OCI-LY1 (cell line): ENCODE data around the gene RNASE4.

Source experiments
- H2AFZ ChIP-seq: fragments of 200-600 bp; sonication (generic), shearing (Covaris generic); 2 replicates; pipeline ENCODE4 v1.6.0; 2014; ENCODE audit warnings: antibody characterized with exemption, mild to moderate bottlenecking, low read length
- H3F3A ChIP-seq: fragments of 200-600 bp; sonication (generic), shearing (Covaris generic); 2 replicates; pipeline ENCODE4 v1.6.0; 2014; ENCODE audit warnings: mild to moderate bottlenecking, antibody characterized with exemption, low read length, moderate library complexity; ENCODE audit not compliant: insufficient read depth
- H3K27ac ChIP-seq: fragments of 200-600 bp; sonication (generic); 2 replicates; pipeline ENCODE4 v1.5.1; 2014; ENCODE audit warnings: low read length, mixed run types, mild to moderate bottlenecking, low read depth; ENCODE audit not compliant: poor library complexity, severe bottlenecking
- H3K27me3 ChIP-seq: fragments of 200-600 bp; sonication (generic); 2 replicates; pipeline ENCODE4 v1.6.0; 2014; ENCODE audit warnings: antibody characterized with exemption, mild to moderate bottlenecking, low read length, moderate library complexity; ENCODE audit not compliant: insufficient read depth
- H3K36me3 ChIP-seq: fragments of 200-600 bp; sonication (generic); 2 replicates; pipeline ENCODE4 v1.6.1; 2014; ENCODE audit warnings: mild to moderate bottlenecking, antibody characterized with exemption, low read length, moderate library complexity, mixed read lengths; ENCODE audit not compliant: insufficient read depth
- H3K4me1 ChIP-seq: fragments of 200-600 bp; sonication (generic); 2 replicates; pipeline ENCODE4 v1.5.1; 2014; ENCODE audit warnings: mild to moderate bottlenecking, low read length, moderate library complexity; ENCODE audit not compliant: insufficient read depth, severe bottlenecking
- H3K4me2 ChIP-seq: fragments of 200-600 bp; sonication (generic), shearing (Covaris generic); 2 replicates; pipeline ENCODE4 v1.6.1; 2014; ENCODE audit warnings: low read length
- H3K4me3 ChIP-seq: fragments of 200-600 bp; sonication (generic); 2 replicates; pipeline ENCODE4 v1.5.1; 2014; ENCODE audit warnings: low read length, low read depth, mild to moderate bottlenecking, mixed read lengths; ENCODE audit not compliant: poor library complexity, severe bottlenecking
- H3K79me2 ChIP-seq: fragments of 200-600 bp; shearing (Covaris generic); 2 replicates; pipeline ENCODE4 v1.6.1; 2016; ENCODE audit warnings: mixed run types, low read length, mixed read lengths; ENCODE audit not compliant: insufficient read depth
- H3K9ac ChIP-seq: fragments of 200-600 bp; sonication (generic), shearing (Covaris generic); 2 replicates; pipeline ENCODE4 v1.6.1; 2014; ENCODE audit warnings: mild to moderate bottlenecking, low read length, mixed read lengths
- H3K9me2 ChIP-seq: fragments of 200-600 bp; sonication (generic), shearing (Covaris generic); 2 replicates; pipeline ENCODE4 v1.6.1; 2014; ENCODE audit warnings: low read depth, mild to moderate bottlenecking, low read length, mixed read lengths
- H3K9me3 ChIP-seq: fragments of 200-600 bp; shearing (Covaris generic); 2 replicates; pipeline ENCODE4 v1.6.1; 2014; ENCODE audit warnings: low read length, mixed read lengths
- H4K20me1 ChIP-seq: fragments of 200-600 bp; sonication (generic), shearing (Covaris generic); 2 replicates; pipeline ENCODE4 v1.6.0; 2016; ENCODE audit warnings: mild to moderate bottlenecking, low read length; ENCODE audit not compliant: insufficient read depth
- EZH2 ChIP-seq: fragments of 200-600 bp; sonication (generic), shearing (Covaris generic); IDR thresholded peaks from 2 replicates; pipeline ENCODE4 v1.8.0; 2017; ENCODE audit warnings: borderline replicate concordance, mixed run types, mild to moderate bottlenecking, antibody characterized with exemption, low read length, moderate library complexity, mixed read lengths
- TF ChIP-seq, protein P1 (sequence below): fragments of 200-600 bp; sonication (generic), shearing (Covaris generic); IDR thresholded peaks from 2 replicates; pipeline ENCODE4 v1.5.1; 2017; ENCODE audit warnings: mild to moderate bottlenecking, antibody characterized with exemption, low read length, moderate library complexity, mixed read lengths

RNASE4 gene

GRCh38 chr14:20711261-20711660, 26.9 kb downstream of the RNASE4 start:
- no peaks in the 10 kb centered on the region for H3K79me2 ChIP-seq

GRCh38 chr14:20711685-20712084, 27.3 kb downstream of the RNASE4 start:
- H3K9ac ChIP-seq: no peak overlapping the region
- no peaks in the 10 kb centered on the region for H3K27me3 ChIP-seq
- no peaks in the 10 kb centered on the region for H4K20me1 ChIP-seq
- H3F3A ChIP-seq: no peaks in the 10 kb centered on the region
- H3K36me3 ChIP-seq: no peaks in the 10 kb centered on the region
- no peak overlapping the region for H3K4me3 ChIP-seq
- H2AFZ ChIP-seq: no peak overlapping the region
- no peaks in the 10 kb centered on the region for H3K4me1 ChIP-seq
- no peak overlapping the region for H3K4me2 ChIP-seq
- no peaks in the 10 kb centered on the region for H3K79me2 ChIP-seq
- no peak overlapping the region for H3K27ac ChIP-seq
- H3K9me3 ChIP-seq: no peaks in the 10 kb centered on the region
- H3K9me2 ChIP-seq: no peaks in the 10 kb centered on the region
- TF ChIP-seq EZH2: no peak
- TF ChIP-seq, protein P1, sequence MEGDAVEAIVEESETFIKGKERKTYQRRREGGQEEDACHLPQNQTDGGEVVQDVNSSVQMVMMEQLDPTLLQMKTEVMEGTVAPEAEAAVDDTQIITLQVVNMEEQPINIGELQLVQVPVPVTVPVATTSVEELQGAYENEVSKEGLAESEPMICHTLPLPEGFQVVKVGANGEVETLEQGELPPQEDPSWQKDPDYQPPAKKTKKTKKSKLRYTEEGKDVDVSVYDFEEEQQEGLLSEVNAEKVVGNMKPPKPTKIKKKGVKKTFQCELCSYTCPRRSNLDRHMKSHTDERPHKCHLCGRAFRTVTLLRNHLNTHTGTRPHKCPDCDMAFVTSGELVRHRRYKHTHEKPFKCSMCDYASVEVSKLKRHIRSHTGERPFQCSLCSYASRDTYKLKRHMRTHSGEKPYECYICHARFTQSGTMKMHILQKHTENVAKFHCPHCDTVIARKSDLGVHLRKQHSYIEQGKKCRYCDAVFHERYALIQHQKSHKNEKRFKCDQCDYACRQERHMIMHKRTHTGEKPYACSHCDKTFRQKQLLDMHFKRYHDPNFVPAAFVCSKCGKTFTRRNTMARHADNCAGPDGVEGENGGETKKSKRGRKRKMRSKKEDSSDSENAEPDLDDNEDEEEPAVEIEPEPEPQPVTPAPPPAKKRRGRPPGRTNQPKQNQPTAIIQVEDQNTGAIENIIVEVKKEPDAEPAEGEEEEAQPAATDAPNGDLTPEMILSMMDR: no peak

More at GRCh38 chr14:20711261-20711660, 26.9 kb downstream of the RNASE4 start:
- Histone ChIP-seq H4K20me1 (no peaks in the 10 kb centered on the region), H3K4me2 (no peak overlapping the region), H3K27ac (no peak overlapping the region), H3K9me2 (no peaks in the 10 kb centered on the region), H3F3A (no peaks in the 10 kb centered on the region), H3K36me3 (no peaks in the 10 kb centered on the region), H3K9ac (no peak overlapping the region), H3K27me3 (no peaks in the 10 kb centered on the region), H3K9me3 (no peaks in the 10 kb centered on the region), H3K4me1 (no peaks in the 10 kb centered on the region), H3K4me3 (no peak overlapping the region), H2AFZ (no peak overlapping the region)
- no peak for TF ChIP-seq EZH2
- TF ChIP-seq, protein P1: no peak

DNA sequence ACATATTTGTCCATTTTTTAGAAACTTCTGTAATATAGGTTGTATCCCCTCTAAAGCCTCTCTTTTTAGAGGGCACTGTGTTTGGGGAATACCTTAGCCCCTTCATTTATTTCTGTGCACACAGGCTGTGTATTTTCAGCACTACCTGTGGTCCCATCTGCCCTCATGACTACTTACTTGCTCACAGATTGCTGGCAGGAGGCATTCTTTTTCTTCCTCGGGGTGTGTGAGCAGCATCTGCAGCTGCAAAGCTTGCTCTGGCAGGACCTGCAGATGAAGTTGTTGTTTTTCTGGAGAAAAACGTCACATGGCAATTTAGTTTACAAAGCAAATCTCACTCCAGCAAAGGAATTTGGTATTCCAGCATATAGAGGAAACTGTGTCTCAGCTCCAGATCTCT, 28.5 kb downstream of the RNASE4 start:
- Histone ChIP-seq H3K27ac (no peak overlapping the region), H3K4me3 (no peak overlapping the region), H3K4me1 (no peaks in the 10 kb centered on the region), H3F3A (no peaks in the 10 kb centered on the region), H3K27me3 (no peaks in the 10 kb centered on the region), H2AFZ (no peak overlapping the region), H3K36me3 (no peaks in the 10 kb centered on the region), H3K79me2 (no peaks in the 10 kb centered on the region), H3K9me2 (no peaks in the 10 kb centered on the region), H4K20me1 (no peaks in the 10 kb centered on the region), H3K4me2 (no peak overlapping the region), H3K9ac (no peak overlapping the region), H3K9me3 (no peaks in the 10 kb centered on the region)
- no peak for TF ChIP-seq EZH2
- TF ChIP-seq, protein P1: no peak
